ENCODE results near the gene LRRC1. TPM values are rescaled to one million over a fixed set of nuclear protein-coding genes. Genes with fewer than 3 reads are reported as not detected.

The LRRC1 gene
- total and polyA plus RNA-seq, 2 experiments from 2014 or later: 11.3 to 16.6 TPM

GRCh38 chr6:53828966-53829697 is 34.3 kb downstream of the LRRC1 start:
- peak overlapping the region; percentile 25 for H3K27ac Mint-ChIP-seq
- H3K9me2 ChIP-seq (ENCODE audit: insufficient read depth): no peaks in the 10 kb centered on the region
- no peak overlapping the region for H3K4me2 ChIP-seq
- H3K4me1 ChIP-seq (ENCODE audit: insufficient read depth): peaks cover 25% of the 10 kb centered on the region
- no peak overlapping the region for H3K4me3 ChIP-seq
- H3K36me3 Mint-ChIP-seq (ENCODE audit: low read depth): no peaks in the 10 kb centered on the region
- no peak overlapping the region for H3K4me3 Mint-ChIP-seq
- ATAC-seq (no peak), DNase-seq (ENCODE audit: low spot score) (no peak)
- no peaks in the 10 kb centered on the region for H3K9me3 Mint-ChIP-seq
- TF ChIP-seq EZH2 (IDR thresholded peaks at IDR 0.05; ENCODE audit: low read depth, unreplicated experiment): no peak
- no peak for TF ChIP-seq CREB1 (CRISPR knock-in tag; IDR thresholded peaks at IDR 0.05; ENCODE audit: low read depth)
- no peak for TF ChIP-seq CTCF (conservative IDR thresholded peaks at IDR 0.05; ENCODE audit: low read depth in 2 of 2)
- TF ChIP-seq EZH2phosphoT487 (IDR thresholded peaks at IDR 0.05; ENCODE audit: unreplicated experiment): no peak
- no peak for TF ChIP-seq POLR2AphosphoS5 (IDR thresholded peaks at IDR 0.05; ENCODE audit: low read depth)
- TF ChIP-seq JUNB (IDR thresholded peaks at IDR 0.05; ENCODE audit: unreplicated experiment): no peak
- TF ChIP-seq, protein P1, sequence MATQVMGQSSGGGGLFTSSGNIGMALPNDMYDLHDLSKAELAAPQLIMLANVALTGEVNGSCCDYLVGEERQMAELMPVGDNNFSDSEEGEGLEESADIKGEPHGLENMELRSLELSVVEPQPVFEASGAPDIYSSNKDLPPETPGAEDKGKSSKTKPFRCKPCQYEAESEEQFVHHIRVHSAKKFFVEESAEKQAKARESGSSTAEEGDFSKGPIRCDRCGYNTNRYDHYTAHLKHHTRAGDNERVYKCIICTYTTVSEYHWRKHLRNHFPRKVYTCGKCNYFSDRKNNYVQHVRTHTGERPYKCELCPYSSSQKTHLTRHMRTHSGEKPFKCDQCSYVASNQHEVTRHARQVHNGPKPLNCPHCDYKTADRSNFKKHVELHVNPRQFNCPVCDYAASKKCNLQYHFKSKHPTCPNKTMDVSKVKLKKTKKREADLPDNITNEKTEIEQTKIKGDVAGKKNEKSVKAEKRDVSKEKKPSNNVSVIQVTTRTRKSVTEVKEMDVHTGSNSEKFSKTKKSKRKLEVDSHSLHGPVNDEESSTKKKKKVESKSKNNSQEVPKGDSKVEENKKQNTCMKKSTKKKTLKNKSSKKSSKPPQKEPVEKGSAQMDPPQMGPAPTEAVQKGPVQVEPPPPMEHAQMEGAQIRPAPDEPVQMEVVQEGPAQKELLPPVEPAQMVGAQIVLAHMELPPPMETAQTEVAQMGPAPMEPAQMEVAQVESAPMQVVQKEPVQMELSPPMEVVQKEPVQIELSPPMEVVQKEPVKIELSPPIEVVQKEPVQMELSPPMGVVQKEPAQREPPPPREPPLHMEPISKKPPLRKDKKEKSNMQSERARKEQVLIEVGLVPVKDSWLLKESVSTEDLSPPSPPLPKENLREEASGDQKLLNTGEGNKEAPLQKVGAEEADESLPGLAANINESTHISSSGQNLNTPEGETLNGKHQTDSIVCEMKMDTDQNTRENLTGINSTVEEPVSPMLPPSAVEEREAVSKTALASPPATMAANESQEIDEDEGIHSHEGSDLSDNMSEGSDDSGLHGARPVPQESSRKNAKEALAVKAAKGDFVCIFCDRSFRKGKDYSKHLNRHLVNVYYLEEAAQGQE (IDR thresholded peaks at IDR 0.05; ENCODE audit: unreplicated experiment): no peak
- TF ChIP-seq ZNF114 (CRISPR knock-in tag; IDR thresholded peaks at IDR 0.05): no peak
- no peak for TF ChIP-seq NANOG (IDR thresholded peaks at IDR 0.05; ENCODE audit: borderline replicate concordance)
- TF ChIP-seq, protein P2, sequence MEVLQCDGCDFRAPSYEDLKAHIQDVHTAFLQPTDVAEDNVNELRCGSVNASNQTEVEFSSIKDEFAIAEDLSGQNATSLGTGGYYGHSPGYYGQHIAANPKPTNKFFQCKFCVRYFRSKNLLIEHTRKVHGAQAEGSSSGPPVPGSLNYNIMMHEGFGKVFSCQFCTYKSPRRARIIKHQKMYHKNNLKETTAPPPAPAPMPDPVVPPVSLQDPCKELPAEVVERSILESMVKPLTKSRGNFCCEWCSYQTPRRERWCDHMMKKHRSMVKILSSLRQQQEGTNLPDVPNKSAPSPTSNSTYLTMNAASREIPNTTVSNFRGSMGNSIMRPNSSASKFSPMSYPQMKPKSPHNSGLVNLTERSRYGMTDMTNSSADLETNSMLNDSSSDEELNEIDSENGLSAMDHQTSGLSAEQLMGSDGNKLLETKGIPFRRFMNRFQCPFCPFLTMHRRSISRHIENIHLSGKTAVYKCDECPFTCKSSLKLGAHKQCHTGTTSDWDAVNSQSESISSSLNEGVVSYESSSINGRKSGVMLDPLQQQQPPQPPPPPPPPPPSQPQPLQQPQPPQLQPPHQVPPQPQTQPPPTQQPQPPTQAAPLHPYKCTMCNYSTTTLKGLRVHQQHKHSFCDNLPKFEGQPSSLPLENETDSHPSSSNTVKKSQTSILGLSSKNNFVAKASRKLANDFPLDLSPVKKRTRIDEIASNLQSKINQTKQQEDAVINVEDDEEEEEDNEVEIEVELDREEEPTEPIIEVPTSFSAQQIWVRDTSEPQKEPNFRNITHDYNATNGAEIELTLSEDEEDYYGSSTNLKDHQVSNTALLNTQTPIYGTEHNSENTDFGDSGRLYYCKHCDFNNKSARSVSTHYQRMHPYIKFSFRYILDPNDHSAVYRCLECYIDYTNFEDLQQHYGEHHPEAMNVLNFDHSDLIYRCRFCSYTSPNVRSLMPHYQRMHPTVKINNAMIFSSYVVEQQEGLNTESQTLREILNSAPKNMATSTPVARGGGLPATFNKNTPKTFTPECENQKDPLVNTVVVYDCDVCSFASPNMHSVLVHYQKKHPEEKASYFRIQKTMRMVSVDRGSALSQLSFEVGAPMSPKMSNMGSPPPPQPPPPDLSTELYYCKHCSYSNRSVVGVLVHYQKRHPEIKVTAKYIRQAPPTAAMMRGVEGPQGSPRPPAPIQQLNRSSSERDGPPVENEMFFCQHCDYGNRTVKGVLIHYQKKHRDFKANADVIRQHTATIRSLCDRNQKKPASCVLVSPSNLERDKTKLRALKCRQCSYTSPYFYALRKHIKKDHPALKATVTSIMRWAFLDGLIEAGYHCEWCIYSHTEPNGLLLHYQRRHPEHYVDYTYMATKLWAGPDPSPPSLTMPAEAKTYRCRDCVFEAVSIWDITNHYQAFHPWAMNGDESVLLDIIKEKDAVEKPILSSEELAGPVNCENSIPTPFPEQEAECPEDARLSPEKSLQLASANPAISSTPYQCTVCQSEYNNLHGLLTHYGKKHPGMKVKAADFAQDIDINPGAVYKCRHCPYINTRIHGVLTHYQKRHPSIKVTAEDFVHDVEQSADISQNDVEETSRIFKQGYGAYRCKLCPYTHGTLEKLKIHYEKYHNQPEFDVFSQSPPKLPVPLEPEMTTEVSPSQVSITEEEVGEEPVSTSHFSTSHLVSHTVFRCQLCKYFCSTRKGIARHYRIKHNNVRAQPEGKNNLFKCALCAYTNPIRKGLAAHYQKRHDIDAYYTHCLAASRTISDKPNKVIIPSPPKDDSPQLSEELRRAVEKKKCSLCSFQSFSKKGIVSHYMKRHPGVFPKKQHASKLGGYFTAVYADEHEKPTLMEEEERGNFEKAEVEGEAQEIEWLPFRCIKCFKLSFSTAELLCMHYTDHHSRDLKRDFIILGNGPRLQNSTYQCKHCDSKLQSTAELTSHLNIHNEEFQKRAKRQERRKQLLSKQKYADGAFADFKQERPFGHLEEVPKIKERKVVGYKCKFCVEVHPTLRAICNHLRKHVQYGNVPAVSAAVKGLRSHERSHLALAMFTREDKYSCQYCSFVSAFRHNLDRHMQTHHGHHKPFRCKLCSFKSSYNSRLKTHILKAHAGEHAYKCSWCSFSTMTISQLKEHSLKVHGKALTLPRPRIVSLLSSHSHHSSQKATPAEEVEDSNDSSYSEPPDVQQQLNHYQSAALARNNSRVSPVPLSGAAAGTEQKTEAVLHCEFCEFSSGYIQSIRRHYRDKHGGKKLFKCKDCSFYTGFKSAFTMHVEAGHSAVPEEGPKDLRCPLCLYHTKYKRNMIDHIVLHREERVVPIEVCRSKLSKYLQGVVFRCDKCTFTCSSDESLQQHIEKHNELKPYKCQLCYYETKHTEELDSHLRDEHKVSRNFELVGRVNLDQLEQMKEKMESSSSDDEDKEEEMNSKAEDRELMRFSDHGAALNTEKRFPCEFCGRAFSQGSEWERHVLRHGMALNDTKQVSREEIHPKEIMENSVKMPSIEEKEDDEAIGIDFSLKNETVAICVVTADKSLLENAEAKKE (CRISPR knock-in tag; IDR thresholded peaks at IDR 0.05): no peak
- no peak for TF ChIP-seq ETS1 (IDR thresholded peaks at IDR 0.05)
- TF ChIP-seq ZNF331 (CRISPR knock-in tag; IDR thresholded peaks at IDR 0.05; ENCODE audit: low read depth): no peak
- no peak for TF ChIP-seq STAT1 (IDR thresholded peaks at IDR 0.05; ENCODE audit: unreplicated experiment)
- no peak overlapping the region for H2AFZ ChIP-seq
- H3K79me2 ChIP-seq (replicated peaks; ENCODE audit: insufficient read depth): peaks cover 76% of the 10 kb centered on the region
- no peaks in the 10 kb centered on the region for H3K27me3 Mint-ChIP-seq (ENCODE audit: insufficient read depth, low read depth, poor library complexity)
- H3K27ac ChIP-seq (ENCODE audit: low read depth): no peak overlapping the region; the same call in 1 of the 2 replicates
- H3K4me1 Mint-ChIP-seq: peaks cover 44% of the 10 kb centered on the region
- H3F3A ChIP-seq (replicated peaks; ENCODE audit: low read depth): no peaks in the 10 kb centered on the region
- H3K36me3 ChIP-seq (ENCODE audit: insufficient read depth): no peaks in the 10 kb centered on the region
- no peaks in the 10 kb centered on the region for H3K27me3 ChIP-seq (ENCODE audit: insufficient read depth)
- no peaks in the 10 kb centered on the region for H4K20me1 ChIP-seq (replicated peaks; ENCODE audit: insufficient read depth)
